NT2/D1 (cell line): ENCODE results near the gene SIT1.
A peak's percentile ranks its signal among the peaks of the same experiment; 100 is the strongest.
"Not testable (repeated sequence)": the region's sequence is repeated elsewhere in the genome, so short reads cannot be mapped to it uniquely, and the experiment has no call there.

ENCODE experiments used
- DNase-seq: peaks from one replicate; pipeline ENCODE4 v3.0.0-alpha.2; 2011; ENCODE audit warnings: low read depth, low spot score
- H3K27me3 ChIP-seq: 2 replicates; pipeline ENCODE4 v1.6.0; 2011; ENCODE audit warnings: mild to moderate bottlenecking; ENCODE audit not compliant: insufficient read length, insufficient read depth
- H3K36me3 ChIP-seq: 2 replicates; pipeline ENCODE4 v1.6.1; 2011; ENCODE audit warnings: mild to moderate bottlenecking, low read length, mixed read lengths; ENCODE audit not compliant: insufficient read depth, insufficient read length
- H3K4me1 ChIP-seq: 2 replicates; pipeline ENCODE4 v1.5.1; 2011; ENCODE audit not compliant: insufficient read depth, insufficient read length
- H3K4me3 ChIP-seq: 2 replicates; pipeline ENCODE4 v1.5.1; 2011; ENCODE audit warnings: low read depth; ENCODE audit not compliant: insufficient read length
- H3K9ac ChIP-seq: 2 replicates; pipeline ENCODE4 v1.6.0; 2011; ENCODE audit warnings: low read depth; ENCODE audit not compliant: insufficient read length
- H3K9me3 ChIP-seq: 2 replicates; pipeline ENCODE4 v1.5.1; 2011; ENCODE audit warnings: mild to moderate bottlenecking, low read length; ENCODE audit not compliant: insufficient read depth
- SUZ12 ChIP-seq: IDR thresholded peaks from 2 replicates; pipeline ENCODE4 v1.6.1; 2011; ENCODE audit not compliant: insufficient read length, insufficient read depth; ENCODE audit errors: extremely low read depth
- YY1 ChIP-seq: IDR thresholded peaks from 2 replicates; pipeline ENCODE4 v1.6.1; 2011; ENCODE audit not compliant: insufficient read length, insufficient read depth
- ZNF274 ChIP-seq: IDR thresholded peaks from 2 replicates; pipeline ENCODE4 v1.6.1; 2011; ENCODE audit warnings: mild to moderate bottlenecking, low read depth, low read length

SIT1 gene

GRCh38 chr9:35616681-35617459 lies 33.9 kb downstream of the SIT1 start:
- no peaks in the 10 kb centered on the region for H3K36me3 ChIP-seq
- H3K9me3 ChIP-seq = no peaks in the 10 kb centered on the region
- peak overlapping the region; percentile 64 for H3K9ac ChIP-seq
- TF ChIP-seq ZNF274 = no peak
- TF ChIP-seq YY1 = no peak
- no peak for TF ChIP-seq SUZ12
- peak overlapping the region; percentile 46 for H3K4me3 ChIP-seq
- DNase-seq = no peak
- H3K27me3 ChIP-seq = peaks cover 52% of the 10 kb centered on the region
- H3K4me1 ChIP-seq = peaks cover 5% of the 10 kb centered on the region

- H3K4me3 ChIP-seq = no peak overlapping the region
- no peak overlapping the region for H3K9ac ChIP-seq
- TF ChIP-seq YY1 = no peak
- TF ChIP-seq SUZ12 = no peak
- TF ChIP-seq ZNF274 = no peak
- H3K36me3 ChIP-seq = no peaks in the 10 kb centered on the region
- no peaks in the 10 kb centered on the region for H3K9me3 ChIP-seq
- H3K4me1 ChIP-seq = peaks cover 5% of the 10 kb centered on the region
- no peak for DNase-seq
- H3K27me3 ChIP-seq = peaks cover 52% of the 10 kb centered on the region
Measured at GRCh38 chr9:35615981-35616680, 34.6 kb downstream of the SIT1 start.

GRCh38 chr9:35612843-35613242 lies 37.9 kb downstream of the SIT1 start:
- DNase-seq = no peak
- H3K4me3 ChIP-seq = no peak overlapping the region
- H3K9ac ChIP-seq = no peak overlapping the region
- H3K36me3 ChIP-seq = peaks cover 23% of the 10 kb centered on the region
- peaks cover 33% of the 10 kb centered on the region for H3K27me3 ChIP-seq
- no peaks in the 10 kb centered on the region for H3K9me3 ChIP-seq
- TF ChIP-seq YY1 (no peak), SUZ12 (no peak), ZNF274 (no peak)
- peaks cover 5% of the 10 kb centered on the region for H3K4me1 ChIP-seq

- H3K36me3 ChIP-seq = peaks cover 31% of the 10 kb centered on the region
- not testable (repeated sequence) for H3K9me3 ChIP-seq, H3K4me1 ChIP-seq, H3K4me3 ChIP-seq, DNase-seq, H3K9ac ChIP-seq
- peaks cover 26% of the 10 kb centered on the region for H3K27me3 ChIP-seq
Measured at GRCh38 chr9:35612066-35612465, 38.7 kb downstream of the SIT1 start.

- Histone ChIP-seq H3K4me1 (peaks cover 4% of the 10 kb centered on the region), H3K9ac (no peak overlapping the region), H3K27me3 (peaks cover 18% of the 10 kb centered on the region), H3K9me3 (no peaks in the 10 kb centered on the region), H3K4me3 (no peak overlapping the region), H3K36me3 (peaks cover 38% of the 10 kb centered on the region)
- TF ChIP-seq SUZ12 (no peak), ZNF274 (no peak), YY1 (no peak)
- no peak for DNase-seq
Measured at GRCh38 chr9:35611230-35611797, 39.4 kb downstream of the SIT1 start.

- peaks cover 3% of the 10 kb centered on the region for H3K27me3 ChIP-seq
- TF ChIP-seq SUZ12 (no peak), YY1 (no peak), ZNF274 (no peak)
- H3K9ac ChIP-seq = no peak overlapping the region
- peaks cover 38% of the 10 kb centered on the region for H3K36me3 ChIP-seq
- DNase-seq = no peak
- no peak overlapping the region for H3K4me3 ChIP-seq
- H3K4me1 ChIP-seq = peaks cover 4% of the 10 kb centered on the region
- no peaks in the 10 kb centered on the region for H3K9me3 ChIP-seq
Measured at GRCh38 chr9:35609820-35610163, 40.9 kb downstream of the SIT1 start.

- H3K27me3 ChIP-seq = no peaks in the 10 kb centered on the region
- H3K9ac ChIP-seq = peak overlapping the region; percentile 1
- TF ChIP-seq YY1 = no peak
- TF ChIP-seq SUZ12 = no peak
- no peak for TF ChIP-seq ZNF274
- peaks cover 38% of the 10 kb centered on the region for H3K36me3 ChIP-seq
- no peak overlapping the region for H3K4me3 ChIP-seq
- H3K9me3 ChIP-seq = no peaks in the 10 kb centered on the region
- no peak for DNase-seq
- peaks cover 4% of the 10 kb centered on the region for H3K4me1 ChIP-seq
Measured at GRCh38 chr9:35609001-35609819, 41.5 kb downstream of the SIT1 start.
